ENCODE measurements around the gene C13orf46.

The C13orf46 gene

GRCh38 chr13:114010401-114011101 is 36.7 kb upstream of the C13orf46 start:
- in situ Hi-C loops (cut with MboI; ENCODE audit: low sequenced_read_pairs), result no loop called here

- in situ Hi-C loops (cut with MboI; ENCODE audit: low sequenced_read_pairs), result no loop called here
Observed at GRCh38 chr13:114009590-114010400, 35.9 kb upstream of the C13orf46 start.

GRCh38 chr13:114008964-114009589 is 35.2 kb upstream of the C13orf46 start:
- in situ Hi-C loops (cut with MboI; ENCODE audit: low sequenced_read_pairs), result no loop called here

- in situ Hi-C loops (cut with MboI; ENCODE audit: low sequenced_read_pairs), result no loop called here
Observed at GRCh38 chr13:114007566-114007965, 33.7 kb upstream of the C13orf46 start.

- in situ Hi-C loops (cut with MboI; ENCODE audit: low sequenced_read_pairs), result no loop called here
Observed at GRCh38 chr13:114005206-114005724, 31.4 kb upstream of the C13orf46 start.

GRCh38 chr13:114004420-114005205 is 30.7 kb upstream of the C13orf46 start:
- in situ Hi-C loops (cut with MboI; ENCODE audit: low sequenced_read_pairs), result no loop called here

GRCh38 chr13:114002771-114003321 is 29.0 kb upstream of the C13orf46 start:
- in situ Hi-C loops (cut with MboI; ENCODE audit: low sequenced_read_pairs), result no loop called here

GRCh38 chr13:114002009-114002544 is 28.2 kb upstream of the C13orf46 start:
- in situ Hi-C loops (cut with MboI; ENCODE audit: low sequenced_read_pairs), result no loop called here

- in situ Hi-C loops (cut with MboI; ENCODE audit: low sequenced_read_pairs), result no loop called here
Observed at GRCh38 chr13:114001331-114002008, 27.6 kb upstream of the C13orf46 start.

- in situ Hi-C loops (cut with MboI; ENCODE audit: low sequenced_read_pairs), result no loop called here
Observed at GRCh38 chr13:114000151-114001040, 26.5 kb upstream of the C13orf46 start.

GRCh38 chr13:113999618-113999910 is 25.7 kb upstream of the C13orf46 start:
- in situ Hi-C loops (cut with MboI; ENCODE audit: low sequenced_read_pairs), result no loop called here

GRCh38 chr13:113998781-113999617 is 25.1 kb upstream of the C13orf46 start:
- in situ Hi-C loops (cut with MboI; ENCODE audit: low sequenced_read_pairs), result no loop called here

- in situ Hi-C loops (cut with MboI; ENCODE audit: low sequenced_read_pairs), result no loop called here
Observed at GRCh38 chr13:113997845-113998751, 24.2 kb upstream of the C13orf46 start.

GRCh38 chr13:113996912-113997745 is 23.3 kb upstream of the C13orf46 start:
- in situ Hi-C loops (cut with MboI; ENCODE audit: low sequenced_read_pairs), result no loop called here

- in situ Hi-C loops (cut with MboI; ENCODE audit: low sequenced_read_pairs), result no loop called here
Observed at GRCh38 chr13:113996081-113996911, 22.4 kb upstream of the C13orf46 start.

All from HL-60/S4 (cell line).